ENCODE measurements around the gene CENPE. TPM values are rescaled to one million over a fixed set of nuclear protein-coding genes. Genes with fewer than 3 reads are reported as not detected.
"Not testable (repeated sequence)": the region's sequence is repeated elsewhere in the genome, so short reads cannot be mapped to it uniquely, and the experiment has no call there.

CENPE gene
- total RNA-seq, 6 experiments from 2014 or later: 0.63 to 1.7 (median 0.93) TPM; not detected in 1

GRCh38 chr4:103197765-103198110 is 405 bp downstream of the CENPE start:
- intact Hi-C loops (cut with DNase I): no loop called here
- Histone ChIP-seq H3K36me3 (no peaks in the 10 kb centered on the region), H3K4me3 (peak overlapping the region; percentile 54 to 75 (median 68)), H3K27ac (peak overlapping the region in 1 of 3 donors; percentile 53), H3K9me3 (no peaks in the 10 kb centered on the region), H3K27me3 (no peaks in the 10 kb centered on the region), H3K4me1 (no peaks in the 10 kb centered on the region)
- peak; percentile 39 to 49 (median 46) for ATAC-seq
- WGBS (ENCODE audit: insufficient coverage, low coverage, low lambda C conversion rate, missing lambda C conversion rate): 1% methylated on average over 9 of the region's 9 CpGs
- DNase-seq: no peak
- TF ChIP-seq POLR2A (IDR thresholded peaks at IDR 0.05): no peak
- no peak for TF ChIP-seq CTCF (IDR thresholded peaks at IDR 0.05)

- no peaks in the 10 kb centered on the region for H3K9me3 ChIP-seq
- no peaks in the 10 kb centered on the region for H3K27me3 ChIP-seq
- H3K36me3 ChIP-seq: no peaks in the 10 kb centered on the region
- ATAC-seq (no peak), DNase-seq (no peak)
- H3K27ac ChIP-seq: no peak overlapping the region
- TF ChIP-seq CTCF (IDR thresholded peaks at IDR 0.05) (no peak), POLR2A (IDR thresholded peaks at IDR 0.05) (no peak)
- 89% methylated on average over 2 of the region's 2 CpGs for WGBS (ENCODE audit: insufficient coverage, low coverage, low lambda C conversion rate, missing lambda C conversion rate)
- H3K4me3 ChIP-seq: no peak overlapping the region
- intact Hi-C loops (cut with DNase I): no loop called here
- H3K4me1 ChIP-seq: no peaks in the 10 kb centered on the region
Measured at GRCh38 chr4:103193457-103193856, 4.7 kb downstream of the CENPE start.

- no peaks in the 10 kb centered on the region for H3K9me3 ChIP-seq
- H3K4me3 ChIP-seq: no peak overlapping the region
- DNase-seq: no peak
- H3K4me1 ChIP-seq: no peaks in the 10 kb centered on the region
- TF ChIP-seq CTCF (IDR thresholded peaks at IDR 0.05) (no peak), POLR2A (IDR thresholded peaks at IDR 0.05) (no peak)
- ATAC-seq: no peak
- H3K27me3 ChIP-seq: no peaks in the 10 kb centered on the region
- H3K36me3 ChIP-seq: no peaks in the 10 kb centered on the region
- intact Hi-C loops (cut with DNase I): no loop called here
- H3K27ac ChIP-seq: no peak overlapping the region
Measured at GRCh38 chr4:103171006-103171405, 27.1 kb downstream of the CENPE start.

- DNase-seq; H3K27ac ChIP-seq; ATAC-seq; H3K4me1 ChIP-seq; H3K9me3 ChIP-seq; H3K27me3 ChIP-seq; H3K36me3 ChIP-seq; H3K4me3 ChIP-seq; intact Hi-C loops (cut with DNase I): not testable (repeated sequence)
- WGBS (ENCODE audit: insufficient coverage, low coverage, low lambda C conversion rate, missing lambda C conversion rate): 100% methylated on average over 2 of the region's 2 CpGs
Measured at GRCh38 chr4:103169750-103170149, 28.4 kb downstream of the CENPE start.

GRCh38 chr4:103168993-103169392 is 29.1 kb downstream of the CENPE start:
- H3K4me3 ChIP-seq: no peak overlapping the region
- TF ChIP-seq POLR2A (IDR thresholded peaks at IDR 0.05): no peak
- no peak for TF ChIP-seq CTCF (IDR thresholded peaks at IDR 0.05)
- H3K27ac ChIP-seq: no peak overlapping the region
- no peaks in the 10 kb centered on the region for H3K9me3 ChIP-seq
- H3K27me3 ChIP-seq: no peaks in the 10 kb centered on the region
- ATAC-seq: no peak
- intact Hi-C loops (cut with DNase I): no loop called here
- no peaks in the 10 kb centered on the region for H3K36me3 ChIP-seq
- no peaks in the 10 kb centered on the region for H3K4me1 ChIP-seq
- WGBS (ENCODE audit: insufficient coverage, low coverage, low lambda C conversion rate, missing lambda C conversion rate): 90% methylated on average over 1 of the region's 1 CpG
- no peak for DNase-seq
